Smooth muscle cell (in vitro differentiated cells): Measurements from ENCODE around the gene EHD3. TPM values are rescaled to one million over a fixed set of nuclear protein-coding genes. Genes with fewer than 3 reads are reported as not detected.

ENCODE experiments used
- DNase-seq: peaks from one replicate; lab custom pipeline; 2025; ENCODE audit not compliant: unreplicated experiment; lab: John Stamatoyannopoulos, UW
- H2AFZ ChIP-seq: fragments of 200-600 bp; sonication (generic); 2 replicates; pipeline ENCODE4 v1.6.0; 2016; ENCODE audit warnings: antibody characterized with exemption, low read depth, mild to moderate bottlenecking
- H3F3A ChIP-seq: fragments of 200-600 bp; sonication (generic); 2 replicates; pipeline ENCODE4 v1.6.0; 2017; ENCODE audit warnings: antibody characterized with exemption, low read depth
- H3K27ac ChIP-seq: fragments of 200-600 bp; sonication (generic); 2 replicates; pipeline ENCODE4 v1.5.1; 2016; ENCODE audit warnings: low read depth, mild to moderate bottlenecking
- H3K27me3 ChIP-seq: fragments of 200-600 bp; sonication (generic); 2 replicates; pipeline ENCODE4 v1.6.1; 2016; ENCODE audit warnings: low read depth, mild to moderate bottlenecking
- H3K36me3 ChIP-seq: fragments of 200-600 bp; sonication (generic); 2 replicates; pipeline ENCODE4 v1.5.1; 2016; ENCODE audit warnings: low read depth
- H3K4me1 ChIP-seq: fragments of 200-600 bp; sonication (generic); 2 replicates; pipeline ENCODE4 v1.5.1; 2016; ENCODE audit warnings: low read depth
- H3K4me2 ChIP-seq: fragments of 200-600 bp; sonication (generic); 2 replicates; pipeline ENCODE4 v1.6.0; 2016; ENCODE audit warnings: mild to moderate bottlenecking
- H3K4me3 ChIP-seq: fragments of 200-600 bp; sonication (generic); 2 replicates; pipeline ENCODE4 v1.5.1; 2016; ENCODE audit warnings: mild to moderate bottlenecking
- H3K79me2 ChIP-seq: fragments of 200-600 bp; sonication (generic); 2 replicates; pipeline ENCODE4 v1.6.0; 2016; ENCODE audit warnings: low read depth, mild to moderate bottlenecking
- H3K9ac ChIP-seq: fragments of 200-600 bp; sonication (generic); 2 replicates; pipeline ENCODE4 v1.6.0; 2016; ENCODE audit warnings: low read depth
- H3K9me3 ChIP-seq: fragments of 200-600 bp; sonication (generic); replicated peaks from 2 replicates; pipeline ENCODE4 v1.5.1; 2016; ENCODE audit warnings: low read depth
- H4K20me1 ChIP-seq: fragments of 200-600 bp; sonication (generic); 2 replicates; pipeline ENCODE4 v1.6.0; 2016; ENCODE audit warnings: low read depth
- WGBS: methylation state at CpG from one replicate; pipeline ENCODE4 v1.1.7; 2016; ENCODE audit warnings: low lambda C conversion rate; 5-methylcytosine and 5-hydroxymethylcytosine counted together
- polyA plus RNA-seq: library from polyadenylated mRNA; unstranded; fragments of >200 nt; fragmentation: Nextera tagmentation; extraction: Ambion mirVana; gene quantifications from 2 replicates; pipeline ENCODE4 v1.2.1, GENCODE V29; 2016
- total RNA-seq: library from RNA; depleted of rRNA; stranded (reverse); fragments of >200 nt; gene quantifications from 2 replicates; pipeline ENCODE4 v1.2.3, GENCODE V29; 2014
- TF ChIP-seq, protein P1 (sequence below): fragments of 200-600 bp; sonication (generic); IDR thresholded peaks from 2 replicates; pipeline ENCODE4 v1.5.1; 2017; ENCODE audit warnings: borderline replicate concordance, mild to moderate bottlenecking, antibody characterized with exemption; ENCODE audit not compliant: insufficient read depth, poor library complexity, severe bottlenecking

EHD3 gene
- total and polyA plus RNA-seq, 2 experiments from 2014 or later, result 13.8 to 15.5 TPM

DNA sequence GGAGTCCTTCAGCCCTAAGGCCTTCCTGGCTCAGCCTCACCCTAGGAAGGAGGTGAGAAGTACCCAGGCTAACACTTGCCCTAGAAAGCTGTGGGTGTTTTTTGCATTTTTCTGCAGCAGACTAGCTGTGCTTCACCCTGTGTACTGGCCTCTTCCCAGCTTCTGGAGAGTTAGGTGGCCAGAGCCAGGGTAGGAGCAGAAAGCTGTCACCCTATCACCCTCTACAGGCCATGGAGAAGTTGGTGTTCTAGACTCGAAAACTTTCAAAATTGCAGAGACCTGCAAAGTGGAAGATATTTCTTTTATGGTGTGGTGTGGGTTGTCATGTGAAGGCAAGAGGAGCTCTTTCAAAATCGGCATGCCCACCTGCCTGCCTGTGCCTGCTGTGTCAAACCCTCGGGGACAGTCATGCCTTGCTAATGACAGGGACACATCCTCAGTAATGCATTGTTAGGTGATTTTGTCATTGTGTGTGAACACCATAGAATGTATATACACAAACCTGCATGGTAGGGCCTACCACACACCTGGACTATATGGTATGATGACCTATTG, 29.8 kb downstream of the EHD3 start:
- H3K4me2 ChIP-seq, result no peak overlapping the region
- H3K9ac ChIP-seq, result no peak overlapping the region
- no peak overlapping the region for H3K27ac ChIP-seq
- TF ChIP-seq, protein P1, sequence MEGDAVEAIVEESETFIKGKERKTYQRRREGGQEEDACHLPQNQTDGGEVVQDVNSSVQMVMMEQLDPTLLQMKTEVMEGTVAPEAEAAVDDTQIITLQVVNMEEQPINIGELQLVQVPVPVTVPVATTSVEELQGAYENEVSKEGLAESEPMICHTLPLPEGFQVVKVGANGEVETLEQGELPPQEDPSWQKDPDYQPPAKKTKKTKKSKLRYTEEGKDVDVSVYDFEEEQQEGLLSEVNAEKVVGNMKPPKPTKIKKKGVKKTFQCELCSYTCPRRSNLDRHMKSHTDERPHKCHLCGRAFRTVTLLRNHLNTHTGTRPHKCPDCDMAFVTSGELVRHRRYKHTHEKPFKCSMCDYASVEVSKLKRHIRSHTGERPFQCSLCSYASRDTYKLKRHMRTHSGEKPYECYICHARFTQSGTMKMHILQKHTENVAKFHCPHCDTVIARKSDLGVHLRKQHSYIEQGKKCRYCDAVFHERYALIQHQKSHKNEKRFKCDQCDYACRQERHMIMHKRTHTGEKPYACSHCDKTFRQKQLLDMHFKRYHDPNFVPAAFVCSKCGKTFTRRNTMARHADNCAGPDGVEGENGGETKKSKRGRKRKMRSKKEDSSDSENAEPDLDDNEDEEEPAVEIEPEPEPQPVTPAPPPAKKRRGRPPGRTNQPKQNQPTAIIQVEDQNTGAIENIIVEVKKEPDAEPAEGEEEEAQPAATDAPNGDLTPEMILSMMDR, result no peak
- no peaks in the 10 kb centered on the region for H3K9me3 ChIP-seq
- H4K20me1 ChIP-seq, result no peaks in the 10 kb centered on the region
- no peaks in the 10 kb centered on the region for H3K79me2 ChIP-seq
- no peak overlapping the region for H3K4me3 ChIP-seq
- H3K27me3 ChIP-seq, result no peaks in the 10 kb centered on the region
- no peak for DNase-seq
- H3K4me1 ChIP-seq, result no peaks in the 10 kb centered on the region
- no peak overlapping the region for H2AFZ ChIP-seq
- no peaks in the 10 kb centered on the region for H3K36me3 ChIP-seq
- WGBS, result 92% methylated on average over 3 of the region's 3 CpGs
- no peaks in the 10 kb centered on the region for H3F3A ChIP-seq

DNA sequence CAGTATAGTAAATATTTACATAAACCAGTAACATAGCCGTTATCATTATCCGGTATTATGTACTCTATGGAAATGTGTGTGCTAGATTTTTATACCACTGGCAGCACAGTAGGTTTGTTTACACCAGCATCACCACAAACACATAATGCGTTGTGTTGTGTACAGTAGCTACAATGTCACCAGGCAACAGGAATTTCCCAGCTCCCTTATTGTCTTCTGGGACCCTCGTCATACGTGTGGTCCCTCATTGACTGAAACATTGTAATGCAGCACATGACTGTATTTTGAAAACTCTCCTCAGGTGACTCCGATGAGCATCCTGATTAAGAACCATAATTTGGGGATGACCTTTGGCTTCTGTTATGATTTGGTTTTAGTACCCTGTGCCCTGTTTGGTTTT, 31.3 kb downstream of the EHD3 start:
- Histone ChIP-seq H3K4me2 (no peak overlapping the region), H4K20me1 (no peaks in the 10 kb centered on the region), H3K9ac (no peak overlapping the region), H3K4me3 (no peak overlapping the region), H3K79me2 (no peaks in the 10 kb centered on the region), H3K36me3 (no peaks in the 10 kb centered on the region), H3K27ac (no peak overlapping the region), H2AFZ (no peak overlapping the region), H3F3A (no peaks in the 10 kb centered on the region), H3K4me1 (no peaks in the 10 kb centered on the region), H3K9me3 (no peaks in the 10 kb centered on the region), H3K27me3 (no peaks in the 10 kb centered on the region)
- DNase-seq, result no peak
- WGBS, result 99% methylated on average over 6 of the region's 6 CpGs
- TF ChIP-seq, protein P1, result no peak

DNA sequence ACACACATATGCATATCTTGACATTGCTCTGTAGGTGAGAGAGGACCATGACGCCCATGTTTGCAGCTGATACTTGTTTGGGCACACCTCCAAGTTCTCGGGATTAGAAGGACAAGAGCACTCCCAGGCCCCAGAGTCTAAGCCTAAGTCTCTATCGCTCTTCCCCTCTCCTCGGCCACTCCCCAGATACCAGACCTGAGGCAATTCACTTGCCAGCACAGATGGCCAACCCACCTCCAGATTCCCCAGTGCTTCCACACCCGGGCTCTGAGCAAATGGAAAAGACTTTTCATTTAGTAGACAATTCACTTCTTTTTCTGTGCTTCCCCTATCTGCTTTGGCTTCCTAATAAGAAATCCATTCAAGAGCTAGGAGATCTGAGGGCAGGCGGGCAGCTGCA, 32.9 kb downstream of the EHD3 start:
- H3K4me2 ChIP-seq, result no peak overlapping the region
- no peak for DNase-seq
- no peaks in the 10 kb centered on the region for H3K36me3 ChIP-seq
- no peak overlapping the region for H3K4me3 ChIP-seq
- no peaks in the 10 kb centered on the region for H3K27me3 ChIP-seq
- no peaks in the 10 kb centered on the region for H3K79me2 ChIP-seq
- no peak overlapping the region for H3K27ac ChIP-seq
- H3K4me1 ChIP-seq, result no peaks in the 10 kb centered on the region
- H4K20me1 ChIP-seq, result no peaks in the 10 kb centered on the region
- H3K9ac ChIP-seq, result no peak overlapping the region
- no peaks in the 10 kb centered on the region for H3F3A ChIP-seq
- TF ChIP-seq, protein P1, result no peak
- WGBS, result 94% methylated on average over 6 of the region's 6 CpGs
- H2AFZ ChIP-seq, result no peak overlapping the region
- H3K9me3 ChIP-seq, result no peaks in the 10 kb centered on the region

DNA sequence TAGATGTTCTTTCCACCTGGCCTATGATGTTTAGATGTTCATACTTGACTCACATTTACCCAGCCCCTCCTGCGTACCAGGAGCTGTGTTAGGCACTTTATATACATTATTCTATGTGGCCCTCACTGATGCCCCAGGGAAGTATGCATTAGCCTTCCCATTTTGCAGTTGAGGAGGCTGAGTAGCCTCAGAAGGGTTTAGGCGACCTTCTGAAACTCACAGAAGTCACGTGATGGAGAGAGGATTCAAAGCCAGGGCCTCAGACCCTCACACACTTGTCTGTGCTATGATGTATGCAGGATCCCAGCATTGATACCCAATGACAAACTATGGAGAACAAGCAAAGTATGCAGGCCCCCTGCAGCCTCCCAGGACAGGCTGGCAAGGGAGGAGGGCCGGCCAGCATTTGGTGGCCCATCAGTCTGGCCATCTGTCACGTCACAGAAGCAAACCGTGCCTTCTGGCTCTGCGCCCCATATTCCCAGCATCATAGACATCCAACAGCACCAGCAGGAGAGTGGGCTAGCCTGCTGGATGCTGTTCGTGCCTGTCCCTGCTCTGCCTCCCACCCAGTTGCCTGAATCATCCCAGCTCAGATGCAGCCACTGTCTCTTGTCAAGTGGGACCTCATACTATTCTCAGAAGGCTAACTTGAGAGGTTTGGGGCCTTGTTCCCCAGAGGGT, 33.6 kb downstream of the EHD3 start:
- H3K27me3 ChIP-seq, result no peaks in the 10 kb centered on the region
- H3K4me1 ChIP-seq, result no peaks in the 10 kb centered on the region
- WGBS, result 96% methylated on average over 8 of the region's 8 CpGs
- H2AFZ ChIP-seq, result no peak overlapping the region
- no peaks in the 10 kb centered on the region for H3K9me3 ChIP-seq
- H3K27ac ChIP-seq, result no peak overlapping the region
- no peaks in the 10 kb centered on the region for H4K20me1 ChIP-seq
- TF ChIP-seq, protein P1, result no peak
- H3F3A ChIP-seq, result no peaks in the 10 kb centered on the region
- H3K4me3 ChIP-seq, result no peak overlapping the region
- DNase-seq, result no peak
- H3K36me3 ChIP-seq, result no peaks in the 10 kb centered on the region
- H3K79me2 ChIP-seq, result no peaks in the 10 kb centered on the region
- H3K9ac ChIP-seq, result no peak overlapping the region
- no peak overlapping the region for H3K4me2 ChIP-seq
